Measurements from ENCODE around the gene CFB.
"Not testable (repeated sequence)": the region's sequence is repeated elsewhere in the genome, so short reads cannot be mapped to it uniquely, and the experiment has no call there.

CFB gene

DNA sequence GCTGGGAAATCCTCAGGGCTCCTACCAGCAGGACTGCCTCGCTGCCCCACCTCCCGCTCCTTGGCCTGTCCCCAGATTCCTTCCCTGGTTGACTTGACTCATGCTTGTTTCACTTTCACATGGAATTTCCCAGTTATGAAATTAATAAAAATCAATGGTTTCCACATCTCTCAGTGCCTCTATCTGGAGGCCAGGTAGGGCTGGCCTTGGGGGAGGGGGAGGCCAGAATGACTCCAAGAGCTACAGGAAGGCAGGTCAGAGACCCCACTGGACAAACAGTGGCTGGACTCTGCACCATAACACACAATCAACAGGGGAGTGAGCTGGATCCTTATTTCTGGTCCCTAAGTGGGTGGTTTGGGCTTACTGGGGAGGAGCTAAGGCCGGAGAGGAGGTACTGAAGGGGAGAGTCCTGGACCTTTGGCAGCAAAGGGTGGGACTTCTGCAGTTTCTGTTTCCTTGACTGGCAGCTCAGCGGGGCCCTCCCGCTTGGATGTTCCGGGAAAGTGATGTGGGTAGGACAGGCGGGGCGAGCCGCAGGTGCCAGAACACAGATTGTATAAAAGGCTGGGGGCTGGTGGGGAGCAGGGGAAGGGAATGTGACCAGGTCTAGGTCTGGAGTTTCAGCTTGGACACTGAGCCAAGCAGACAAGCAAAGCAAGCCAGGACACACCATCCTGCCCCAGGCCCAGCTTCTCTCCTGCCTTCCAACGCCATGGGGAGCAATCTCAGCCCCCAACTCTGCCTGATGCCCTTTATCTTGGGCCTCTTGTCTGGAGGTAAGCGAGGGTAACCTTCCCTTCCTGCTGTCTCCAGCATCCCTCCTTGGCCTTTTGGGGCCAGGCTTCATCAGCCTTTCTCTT lies at the start of gene CFB:
CFB (plus strand) TSS at position 589 of the 863 bp plus-strand sequence; CDS start at position 716, 127 bp downstream.
- in situ Hi-C loops (cut with MboI; ENCODE audit: low sequenced_read_pairs), result no loop called here

DNA sequence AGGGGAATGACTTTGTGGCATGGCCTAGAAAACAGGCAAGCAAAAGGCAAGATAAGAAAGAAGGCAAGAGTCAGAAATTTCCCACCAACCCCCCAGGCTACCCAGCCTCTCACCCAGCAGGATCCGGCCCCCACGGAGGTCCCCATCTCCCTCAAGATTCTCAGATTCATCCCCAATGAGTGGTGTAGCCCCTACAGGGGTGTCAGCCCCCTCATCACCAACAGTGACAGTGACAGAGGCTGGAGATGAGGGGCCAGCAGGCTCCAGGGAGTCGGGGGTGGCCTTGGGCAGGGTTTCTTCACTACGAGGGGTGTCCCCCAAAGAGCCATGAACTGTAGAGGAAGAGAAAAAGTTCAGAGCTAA lies 49.4 kb upstream of the CFB start:
- in situ Hi-C loops (cut with MboI; ENCODE audit: low sequenced_read_pairs), result no loop called here

DNA sequence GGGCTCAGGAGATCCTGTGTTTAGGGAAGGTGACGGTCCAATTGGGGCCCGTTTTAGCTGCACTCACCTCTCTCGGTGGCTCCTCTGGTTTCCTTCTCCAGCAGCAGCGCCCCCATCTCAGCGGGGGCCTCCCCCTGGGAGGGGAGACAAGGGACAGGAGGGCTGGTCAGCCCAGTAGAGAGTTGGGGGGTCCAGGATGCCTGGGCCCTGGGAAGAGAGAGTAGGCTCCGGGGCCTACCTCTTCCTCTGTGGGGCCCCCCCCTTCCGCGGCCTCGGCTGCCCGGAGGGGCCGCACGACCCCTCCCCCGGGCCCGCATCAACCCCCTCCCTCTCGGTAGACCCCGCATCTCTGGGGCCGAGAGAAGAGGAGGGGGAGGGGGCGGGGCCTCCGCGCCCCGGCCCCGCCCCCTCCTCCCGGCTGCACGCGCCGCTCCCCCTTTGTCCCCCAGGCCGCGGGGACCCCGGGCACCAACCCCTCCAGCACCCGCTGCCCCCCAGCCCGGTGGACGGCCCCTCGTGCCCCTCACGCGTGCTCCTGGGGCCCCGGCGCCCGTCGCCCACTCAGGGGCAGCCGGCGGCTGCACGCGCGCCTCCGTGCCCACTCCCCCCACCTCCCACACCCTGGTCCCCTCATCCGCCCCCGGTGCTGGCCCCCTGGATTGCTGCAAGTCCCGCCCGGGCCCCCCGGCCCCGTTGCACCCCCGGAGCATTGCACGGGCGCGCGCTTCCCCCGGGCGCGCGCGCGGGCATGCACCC lies 48.9 kb upstream of the CFB start:
- in situ Hi-C loops (cut with MboI; ENCODE audit: low sequenced_read_pairs), result no loop called here

DNA sequence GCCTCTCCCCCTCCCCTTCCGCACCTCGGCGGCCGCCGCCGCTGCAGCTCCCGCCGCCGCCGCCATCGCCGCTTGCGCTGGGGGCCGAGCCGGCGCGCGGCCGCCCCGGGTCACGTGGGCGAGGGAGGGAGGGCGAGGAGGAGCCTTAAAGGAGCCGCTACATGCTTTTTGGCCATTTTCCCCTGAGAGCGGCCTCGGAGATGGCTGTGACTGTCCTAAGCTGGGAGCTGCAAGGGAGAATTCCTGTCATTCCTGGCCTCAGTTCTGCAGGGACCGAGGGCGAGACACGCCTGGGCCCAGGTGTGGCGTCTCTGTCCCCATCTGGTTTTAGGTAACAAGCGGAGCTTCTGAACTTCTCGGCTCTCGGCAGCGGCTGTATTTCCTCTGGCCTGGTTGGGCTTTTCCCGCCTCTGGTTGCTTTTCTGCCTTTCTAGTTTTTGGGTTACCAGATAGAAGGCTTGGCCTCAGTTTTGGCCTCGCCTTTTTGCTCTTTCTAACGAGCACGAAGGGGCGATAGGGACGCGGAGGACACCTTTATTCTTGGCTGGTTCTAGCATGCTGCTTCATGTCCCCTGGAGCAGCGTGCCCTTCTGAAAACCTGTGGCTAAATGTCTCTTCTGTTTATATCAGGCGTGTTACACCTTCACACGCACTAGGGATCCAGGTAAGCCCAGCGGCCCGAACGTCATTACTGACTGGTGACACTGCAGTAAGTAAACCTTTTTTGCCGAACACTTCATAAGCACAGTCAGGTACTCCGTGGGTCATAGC lies 48.1 kb upstream of the CFB start, which contains the start of gene EHMT2:
EHMT2 (minus strand) TSS at position 87 of the 771 bp plus-strand sequence; CDS start at position 66, 21 bp downstream.
- in situ Hi-C loops (cut with MboI; ENCODE audit: low sequenced_read_pairs), result no loop called here

DNA sequence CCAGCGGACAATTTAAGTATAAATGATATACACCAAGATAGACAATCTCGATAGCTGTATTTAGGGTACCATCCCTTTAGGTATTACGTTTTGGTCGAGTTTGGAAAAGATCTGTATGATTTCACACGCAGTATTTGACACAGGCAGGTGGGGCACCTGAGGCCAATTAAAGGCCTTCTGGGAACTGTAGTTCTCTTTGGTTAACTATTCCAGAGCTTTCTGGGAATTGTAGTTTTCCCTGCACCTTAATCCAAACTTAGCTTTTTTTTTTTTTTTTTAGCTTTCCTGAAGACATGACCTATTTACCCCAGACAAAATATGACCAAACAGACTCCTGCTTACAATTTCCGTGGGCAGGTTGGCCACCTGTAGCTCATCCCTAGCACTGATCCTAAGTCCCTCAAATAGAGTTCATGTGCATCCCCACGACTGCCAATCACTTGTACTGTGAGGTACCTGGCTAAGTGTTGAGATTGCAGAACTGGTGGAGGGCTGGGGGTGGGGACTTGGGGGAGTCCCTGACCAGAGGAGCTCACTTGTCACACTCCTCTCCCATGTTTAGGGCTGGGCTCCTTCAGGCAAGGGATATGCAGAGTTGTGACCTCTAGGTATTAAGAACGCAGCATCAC lies 47.4 kb upstream of the CFB start:
- in situ Hi-C loops (cut with MboI; ENCODE audit: low sequenced_read_pairs), result no loop called here

DNA sequence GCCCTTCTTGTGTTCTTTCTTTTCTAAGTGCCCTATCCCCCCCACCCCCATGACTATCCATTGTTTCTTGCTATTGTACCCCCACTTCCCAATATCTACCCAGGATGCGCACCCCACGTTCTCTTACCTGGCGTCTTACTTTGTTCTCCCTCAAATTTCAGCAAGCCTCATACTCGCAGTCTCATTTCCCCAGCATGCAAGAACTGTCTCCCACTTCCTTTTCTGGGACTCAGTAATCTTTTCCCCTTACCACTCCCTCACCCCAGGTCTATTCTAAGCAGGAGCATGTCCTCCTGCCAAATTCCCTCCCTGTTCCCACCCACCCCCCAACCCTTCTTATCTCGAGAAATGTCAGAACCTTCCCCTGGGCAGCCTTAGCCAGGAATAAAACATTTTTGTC lies 46.7 kb upstream of the CFB start:
- in situ Hi-C loops (cut with MboI; ENCODE audit: low sequenced_read_pairs), result no loop called here

DNA sequence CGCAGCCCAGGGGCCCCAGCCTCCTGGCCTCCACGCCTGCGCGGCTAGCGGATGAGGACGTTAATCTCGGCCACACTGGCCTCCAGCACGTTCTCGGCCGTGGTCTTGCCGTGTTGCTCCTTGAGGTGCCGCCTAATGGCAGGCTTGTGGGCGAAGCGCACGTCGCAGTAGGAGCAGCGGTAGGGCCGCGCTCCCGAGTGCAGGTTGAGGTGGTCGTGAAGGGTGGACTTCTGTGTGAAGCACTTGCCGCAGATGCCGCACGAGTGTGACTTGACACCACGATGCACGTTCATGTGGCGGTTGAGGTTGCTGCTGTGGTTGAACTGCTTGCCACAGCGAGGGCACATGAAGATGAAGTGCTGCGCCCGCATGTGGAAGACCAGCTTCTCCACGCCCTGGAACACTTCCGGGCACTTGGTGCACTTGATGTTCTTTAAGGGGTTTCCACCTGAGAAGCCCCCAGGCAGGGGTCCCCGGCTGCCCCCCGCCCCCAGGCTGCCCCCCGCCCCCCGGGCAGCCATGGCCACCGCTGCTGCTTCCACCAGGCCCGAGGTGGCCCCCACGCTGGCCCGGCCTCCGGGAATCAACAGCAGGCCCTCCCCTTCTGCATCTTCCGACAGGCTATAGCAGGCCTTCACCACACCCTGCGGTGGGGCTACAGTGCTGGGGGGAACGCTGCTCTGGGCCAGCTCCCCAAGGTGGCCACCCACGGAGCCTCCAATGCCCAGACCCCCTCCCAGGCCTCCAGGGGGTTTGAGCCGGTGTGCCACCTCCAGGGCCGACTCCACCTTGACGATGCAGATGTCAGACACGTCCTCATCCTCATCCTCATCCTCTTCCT lies 45.8 kb upstream of the CFB start:
- in situ Hi-C loops (cut with MboI; ENCODE audit: low sequenced_read_pairs), result no loop called here

DNA sequence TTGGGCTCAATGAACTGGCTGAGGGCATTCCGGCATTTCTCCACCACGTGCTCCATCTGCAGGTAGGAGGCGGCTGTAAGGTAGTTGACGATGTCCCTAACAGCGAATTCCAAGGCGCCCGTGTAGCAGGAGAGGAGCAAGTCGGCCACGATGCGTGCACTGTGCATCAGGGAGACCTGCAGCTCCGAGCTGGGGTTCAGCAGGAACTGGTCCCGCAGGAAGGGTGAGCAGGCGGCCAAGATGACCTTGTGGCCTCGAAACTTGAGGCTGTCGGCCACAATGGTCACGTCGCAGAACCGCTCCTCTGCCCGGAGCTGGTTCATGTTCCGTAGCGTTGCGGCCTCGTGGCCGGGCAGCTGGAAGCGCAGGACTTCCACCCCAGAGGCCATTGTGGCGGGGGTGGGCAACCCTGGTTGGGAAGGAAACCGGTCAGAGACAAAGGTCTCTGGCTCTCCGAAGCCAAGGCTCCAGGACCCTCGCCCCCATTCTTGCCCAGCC lies 44.9 kb upstream of the CFB start:
- in situ Hi-C loops (cut with MboI; ENCODE audit: low sequenced_read_pairs), result no loop called here

DNA sequence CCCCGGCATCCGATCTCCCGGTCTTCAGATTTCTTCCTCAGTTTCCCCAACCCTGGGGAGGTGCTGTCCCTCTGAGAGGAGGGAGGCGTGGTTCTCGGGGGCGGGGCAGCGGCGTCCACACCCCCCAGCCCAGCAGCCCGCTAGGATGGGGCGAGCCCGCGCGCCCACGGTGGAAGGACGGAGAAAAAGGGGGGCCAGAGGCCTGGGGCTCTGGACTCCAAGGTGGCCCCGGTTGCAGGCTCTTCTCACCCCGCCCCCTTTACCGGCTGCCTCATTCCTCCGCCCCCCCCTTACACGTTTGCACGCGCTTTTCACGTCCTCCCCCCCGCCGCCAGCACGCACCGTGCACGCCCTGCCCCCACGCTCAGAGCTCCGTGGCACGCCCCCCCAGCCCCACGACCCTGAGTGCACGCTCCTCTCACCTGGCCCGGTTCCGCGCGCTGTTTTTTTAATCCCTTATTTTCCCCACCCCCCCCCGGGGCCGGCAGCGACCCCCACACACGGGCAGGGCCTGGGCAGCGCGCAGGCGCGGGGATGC lies 44.4 kb upstream of the CFB start:
- in situ Hi-C loops (cut with MboI; ENCODE audit: low sequenced_read_pairs), result no loop called here

DNA sequence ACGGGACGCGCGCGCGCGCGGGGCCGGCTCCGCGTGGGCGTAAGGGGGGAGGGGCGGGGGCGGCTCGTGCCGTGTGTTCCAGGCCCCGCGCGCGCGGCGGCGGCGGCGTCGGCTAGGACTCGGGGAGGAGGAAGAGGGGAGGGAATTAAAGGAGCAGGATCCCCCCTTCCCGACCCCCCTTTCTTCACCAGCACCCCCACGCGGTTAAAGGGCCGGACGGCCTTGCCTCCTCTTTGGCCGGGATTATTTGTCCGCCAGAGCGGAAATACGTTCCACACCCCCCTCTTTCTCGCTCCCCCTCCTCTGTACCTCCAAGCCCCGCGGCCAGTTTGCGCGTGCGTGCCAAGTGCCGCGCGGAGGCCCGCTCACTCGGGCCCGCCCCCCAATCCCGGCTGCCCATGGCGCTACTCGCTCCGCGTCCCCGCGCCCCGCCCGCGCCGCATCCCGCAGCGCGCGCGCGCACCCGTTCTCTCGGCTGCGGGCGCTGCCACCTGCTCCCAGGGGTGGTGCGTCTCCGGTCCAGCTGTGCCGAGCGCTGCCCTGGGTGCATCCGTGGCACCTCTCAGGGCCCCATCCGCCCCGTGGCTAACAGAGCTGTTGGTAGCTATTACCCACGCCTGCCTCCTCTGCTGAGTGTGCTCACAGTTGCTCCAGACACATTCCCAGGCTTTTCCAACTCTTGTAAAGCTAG lies 43.8 kb upstream of the CFB start, which contains the start of gene ZBTB12:
ZBTB12 (minus strand) TSS at position 134 of the 691 bp plus-strand sequence. CDS start 781 bp downstream, outside the sequence.
- in situ Hi-C loops (cut with MboI; ENCODE audit: low sequenced_read_pairs), result no loop called here

DNA sequence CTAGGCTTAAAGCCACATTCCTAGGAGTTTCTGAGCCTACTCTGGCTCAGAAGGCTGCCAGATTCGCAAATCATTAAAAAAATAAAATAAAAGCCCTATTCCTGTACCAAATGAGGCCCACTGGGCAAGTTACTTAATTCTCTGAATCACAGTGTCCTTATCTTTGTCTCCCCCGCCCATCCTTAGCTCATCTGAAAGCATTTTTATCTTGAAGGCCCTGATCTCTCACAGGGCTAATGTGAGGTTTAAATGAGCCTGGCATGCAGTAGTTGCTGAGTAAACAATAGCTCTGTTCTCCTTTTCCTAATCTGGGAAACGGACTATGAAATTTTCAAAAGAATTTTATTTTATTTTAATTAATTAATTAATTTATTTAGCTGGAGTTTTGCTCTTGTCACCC lies 41.9 kb upstream of the CFB start:
- in situ Hi-C loops (cut with MboI; ENCODE audit: low sequenced_read_pairs), result no loop called here

DNA sequence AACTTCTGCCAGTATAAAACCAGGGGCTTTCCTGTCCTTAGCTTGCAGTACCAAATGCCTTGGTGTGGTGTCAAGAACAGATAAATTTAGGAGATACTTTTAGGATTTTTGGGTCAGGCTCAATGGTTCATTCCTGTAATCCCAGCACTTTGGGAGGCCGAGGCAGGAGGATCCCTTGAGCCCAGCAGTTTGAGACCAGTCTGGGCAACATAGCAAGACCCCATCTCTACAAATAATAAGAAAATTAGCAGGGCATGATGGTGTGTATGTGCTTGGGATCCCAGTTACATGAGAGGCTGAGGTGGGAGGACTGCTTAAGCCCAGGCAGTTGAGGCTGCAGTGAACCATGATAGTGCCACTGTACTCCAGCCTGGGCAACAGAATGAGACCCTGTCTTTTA lies 40.9 kb upstream of the CFB start:
- in situ Hi-C loops (cut with MboI; ENCODE audit: low sequenced_read_pairs), result no loop called here

DNA sequence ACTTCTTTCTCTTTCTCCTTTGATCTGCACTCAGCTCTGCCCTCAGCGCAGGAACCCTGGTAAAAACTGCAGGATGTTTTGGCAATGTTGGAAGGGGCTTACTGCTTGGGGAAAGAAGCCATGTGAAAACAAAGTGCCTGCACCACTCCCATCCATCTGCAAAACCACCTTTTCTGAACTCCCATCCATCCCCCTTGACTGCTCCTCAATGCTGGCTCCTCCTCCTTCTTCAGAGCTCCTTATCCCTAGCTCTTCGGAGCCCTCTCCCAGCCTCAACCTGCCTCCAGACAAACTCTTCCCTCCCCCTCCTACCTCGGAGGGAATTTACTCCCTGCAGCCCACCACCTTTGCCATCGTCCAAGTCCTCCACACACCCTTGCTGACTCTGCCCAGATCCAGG lies 39.8 kb upstream of the CFB start:
- in situ Hi-C loops (cut with MboI; ENCODE audit: low sequenced_read_pairs), result no loop called here

DNA sequence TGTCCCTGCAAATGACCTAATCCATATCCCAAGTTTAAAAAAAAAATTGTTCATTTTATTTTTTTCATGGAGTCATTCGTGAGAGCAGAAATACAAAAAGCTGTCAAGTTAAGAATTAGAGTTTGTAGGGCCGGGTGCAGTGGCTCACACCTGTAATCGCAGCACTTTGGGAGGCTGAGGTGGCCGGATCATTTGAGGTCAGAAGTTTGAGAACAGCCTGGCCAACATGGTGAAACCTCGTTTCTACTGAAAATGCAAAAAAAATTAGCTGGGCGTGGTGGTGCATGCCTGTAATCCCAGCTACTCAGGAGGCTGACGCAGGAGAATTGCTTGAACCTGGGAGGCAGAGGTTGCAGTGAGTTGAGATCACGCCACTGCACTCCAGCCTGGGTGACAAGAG lies 39.2 kb upstream of the CFB start:
- in situ Hi-C loops (cut with MboI; ENCODE audit: low sequenced_read_pairs), result not testable (repeated sequence)

DNA sequence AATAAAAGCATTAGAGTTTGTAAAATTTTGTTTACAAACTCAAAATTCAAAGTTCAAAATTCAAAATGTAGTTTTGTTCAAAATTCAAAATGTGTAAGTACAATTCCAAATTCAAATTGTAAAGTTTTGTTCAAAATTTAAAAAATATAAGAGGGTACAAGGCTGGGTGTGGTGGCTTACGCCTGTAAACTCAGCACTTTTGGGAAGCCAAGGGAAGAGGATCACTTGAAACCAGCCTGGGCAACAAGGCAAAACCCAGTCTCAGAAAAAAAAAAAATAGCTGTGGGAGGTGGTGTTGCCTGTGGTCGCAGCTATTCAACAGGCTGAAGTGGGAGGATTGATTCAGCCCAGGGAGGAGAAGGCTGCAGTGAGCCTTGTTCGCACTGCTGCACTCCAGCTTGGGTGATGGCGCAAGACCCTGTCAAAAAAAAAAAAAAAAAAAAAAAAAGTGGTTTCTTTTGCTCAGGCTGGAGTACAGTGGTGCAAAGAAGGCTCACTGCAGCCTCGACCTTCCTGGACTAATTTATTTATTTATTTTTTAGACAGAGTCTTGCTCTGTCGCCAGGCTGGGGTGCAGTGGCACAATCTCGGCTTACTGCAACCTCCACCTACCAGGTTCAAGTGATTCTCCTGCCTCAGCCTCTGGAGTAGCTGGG lies 38.6 kb upstream of the CFB start:
- in situ Hi-C loops (cut with MboI; ENCODE audit: low sequenced_read_pairs), result no loop called here

DNA sequence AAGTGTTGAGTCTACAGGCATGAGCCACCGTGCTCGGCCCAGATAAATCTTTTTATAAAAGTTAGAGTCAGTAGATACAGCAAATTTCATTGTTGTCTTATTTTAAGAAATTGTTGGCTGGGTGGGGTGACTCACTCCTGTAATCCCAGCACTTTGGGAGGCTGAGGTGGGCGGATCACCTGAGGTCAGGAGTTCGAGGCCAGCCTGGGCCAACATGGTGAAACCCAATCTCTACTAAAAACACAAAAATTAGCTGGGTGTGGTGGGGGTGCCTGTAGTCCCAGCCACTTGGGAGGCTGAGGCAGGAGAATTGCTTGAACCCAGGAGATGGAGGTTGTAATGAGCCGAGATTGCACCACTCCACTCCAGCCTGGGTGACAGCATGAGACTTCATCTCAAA lies 37.6 kb upstream of the CFB start:
- in situ Hi-C loops (cut with MboI; ENCODE audit: low sequenced_read_pairs), result not testable (repeated sequence)

DNA sequence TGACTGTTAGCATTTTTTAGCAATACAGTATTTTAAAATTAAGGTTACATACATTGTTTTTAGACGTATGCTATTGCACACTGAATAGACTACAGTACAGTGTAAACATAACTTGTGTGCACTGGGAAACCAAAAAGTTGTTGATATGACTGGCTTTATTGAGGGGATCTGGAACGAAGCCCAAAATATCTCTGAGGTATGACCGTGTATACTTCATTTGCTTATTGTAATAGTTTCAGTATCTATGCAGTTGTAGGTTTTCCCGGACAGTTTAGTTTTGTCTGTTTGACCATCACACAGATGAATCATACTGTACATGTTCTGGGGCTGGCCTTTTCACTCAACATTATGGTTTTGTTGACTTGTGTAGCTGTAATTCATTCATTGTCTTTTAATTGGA lies 37.1 kb upstream of the CFB start:
- in situ Hi-C loops (cut with MboI; ENCODE audit: low sequenced_read_pairs), result no loop called here

DNA sequence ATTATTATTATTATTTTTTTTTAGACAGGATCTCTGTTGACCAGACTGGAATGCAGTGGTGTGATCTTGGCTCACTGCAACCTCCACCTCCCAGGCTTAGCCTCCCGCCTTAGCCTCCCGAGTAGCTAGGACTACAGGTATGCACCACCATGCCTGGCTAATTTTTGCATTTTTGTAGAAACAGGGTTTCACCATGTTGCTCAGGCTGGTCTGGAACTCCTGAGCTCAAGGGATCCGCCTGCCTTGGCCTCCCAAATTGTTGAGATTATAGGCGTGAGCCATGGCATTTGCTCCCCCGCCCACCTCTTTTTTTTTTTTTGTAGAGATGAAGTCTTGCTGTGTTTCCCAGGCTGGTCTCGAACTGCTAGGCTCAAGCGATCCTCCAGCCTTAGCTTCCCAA lies 36.6 kb upstream of the CFB start:
- in situ Hi-C loops (cut with MboI; ENCODE audit: low sequenced_read_pairs), result not testable (repeated sequence)
